Measurements from ENCODE around the gene GREM2. TPM values are rescaled to one million over a fixed set of nuclear protein-coding genes. Genes with fewer than 3 reads are reported as not detected.

GREM2 gene
- total RNA-seq, 1 donor from 2014 or later = not detected

GRCh38 chr1:240610636-240611035 is 1.3 kb downstream of the GREM2 start:
- DNase-seq (ENCODE audit: low read depth in 2 of 2) = no peak

DNA sequence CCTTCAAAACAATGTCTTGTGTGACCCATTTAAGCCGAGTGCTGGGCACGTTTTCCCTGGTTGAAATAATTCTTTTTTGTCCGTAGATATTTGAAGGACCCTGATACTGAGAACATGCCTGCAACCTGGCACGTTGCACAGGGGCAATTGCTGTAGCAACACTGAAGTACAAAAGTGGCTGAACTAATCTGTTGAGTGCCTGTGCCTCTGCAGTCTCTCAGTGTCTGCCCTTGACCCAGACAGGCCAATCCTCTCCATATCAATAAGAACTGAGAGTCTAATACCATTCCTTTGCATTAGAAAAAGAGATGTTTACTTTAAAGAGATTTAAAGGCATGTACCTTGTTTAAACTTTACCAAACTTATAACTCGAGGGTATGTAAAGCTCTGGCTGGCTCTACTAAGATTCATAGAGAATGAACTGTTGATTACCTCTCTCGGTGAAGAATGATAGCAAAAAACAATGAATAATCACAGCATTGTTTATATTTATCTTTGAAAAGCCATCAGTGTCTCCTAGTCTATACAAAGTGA is 2.4 kb downstream of the GREM2 start:
- no peak for DNase-seq (ENCODE audit: low read depth in 2 of 2)

DNA sequence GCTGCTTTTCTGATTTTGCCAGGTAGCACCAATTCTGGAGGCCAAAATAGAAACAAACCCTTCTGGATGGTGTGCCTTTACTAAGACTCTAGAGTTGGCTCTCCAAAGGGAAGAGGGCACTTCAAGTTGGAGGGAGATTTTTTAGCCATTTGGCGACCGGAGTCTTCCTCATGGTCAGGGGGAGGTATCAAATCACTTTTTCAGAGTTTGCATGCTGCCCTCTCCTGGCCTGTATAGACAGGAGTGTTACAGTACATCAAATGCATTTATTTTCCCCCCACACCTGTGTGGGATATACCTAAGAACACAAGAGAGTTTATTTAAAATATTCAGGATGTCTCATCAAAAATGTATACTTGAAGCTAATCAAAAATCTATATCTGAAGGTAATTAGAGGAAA is 3.2 kb downstream of the GREM2 start:
- DNase-seq (ENCODE audit: low read depth in 2 of 2) = no peak

GRCh38 chr1:240607006-240607405 is 4.9 kb downstream of the GREM2 start:
- no peak for DNase-seq (ENCODE audit: low read depth in 2 of 2)

DNA sequence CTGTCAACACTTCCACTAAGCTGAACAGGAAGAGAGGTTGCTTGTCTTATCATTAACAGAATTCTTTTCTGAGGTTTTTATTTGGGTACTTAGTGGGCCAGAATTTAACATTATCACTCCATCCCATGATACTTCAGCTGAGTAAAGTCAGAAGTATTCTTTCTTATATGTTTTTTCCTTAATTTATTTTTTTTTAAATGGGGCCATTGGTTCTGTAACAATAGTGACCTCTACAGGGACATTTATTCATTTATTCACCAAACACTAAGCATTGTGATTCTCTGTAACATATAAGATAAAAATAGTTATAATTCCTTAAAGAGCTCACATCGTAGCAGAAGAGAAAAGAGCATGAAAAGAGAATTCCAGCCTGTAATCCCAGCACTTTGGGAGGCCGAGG is 9.8 kb downstream of the GREM2 start:
- no peak for DNase-seq (ENCODE audit: low read depth in 2 of 2)

DNA sequence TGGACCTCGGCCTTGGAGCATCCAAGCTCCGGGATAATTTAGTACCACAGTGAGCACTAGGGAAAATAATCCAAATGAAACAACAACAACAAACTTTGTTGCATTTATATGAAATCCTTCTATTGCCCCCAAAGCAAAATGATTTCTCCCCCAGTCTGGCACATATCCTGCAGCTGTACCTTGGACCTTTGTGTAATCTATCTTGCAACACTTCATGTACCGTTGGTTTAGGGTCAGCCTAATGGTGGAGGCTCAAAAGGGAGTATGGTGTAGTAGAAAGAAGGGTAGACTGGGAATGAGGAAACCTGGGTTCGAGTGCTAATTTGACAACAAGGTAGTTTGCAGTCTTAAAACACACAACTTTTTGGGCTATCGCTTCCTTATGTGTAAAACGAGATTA is 12.1 kb downstream of the GREM2 start:
- no peak for DNase-seq (ENCODE audit: low read depth in 2 of 2)

DNA sequence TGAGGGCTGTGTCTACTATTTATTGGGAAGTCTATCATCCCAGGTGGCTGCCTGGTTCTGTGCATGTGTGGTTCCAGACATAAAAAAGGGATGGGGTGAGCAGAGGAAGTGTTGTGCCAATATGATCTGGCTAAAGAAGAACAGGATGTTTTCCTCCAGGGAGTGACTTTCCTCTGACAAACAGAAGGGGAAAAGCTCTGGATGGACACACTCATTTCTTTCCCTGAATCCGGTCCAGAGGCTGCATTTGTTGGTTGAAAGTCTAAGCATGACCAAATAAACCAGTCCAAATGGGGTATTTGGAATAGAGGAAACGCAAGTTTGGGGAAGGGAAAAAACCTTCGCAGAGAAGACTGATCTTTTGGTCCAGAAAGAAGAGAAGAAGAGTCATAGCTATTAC is 12.7 kb downstream of the GREM2 start:
- no peak for DNase-seq (ENCODE audit: low read depth in 2 of 2)

- no peak for DNase-seq (ENCODE audit: low read depth in 2 of 2)
These were observed 13.5 kb downstream of the GREM2 start for GRCh38 chr1:240598216-240599001.

GRCh38 chr1:240597153-240597745 is 14.7 kb downstream of the GREM2 start:
- DNase-seq (ENCODE audit: low read depth in 2 of 2) = no peak

GRCh38 chr1:240595476-240595875 is 16.5 kb downstream of the GREM2 start:
- no peak for DNase-seq (ENCODE audit: low read depth in 2 of 2)

DNA sequence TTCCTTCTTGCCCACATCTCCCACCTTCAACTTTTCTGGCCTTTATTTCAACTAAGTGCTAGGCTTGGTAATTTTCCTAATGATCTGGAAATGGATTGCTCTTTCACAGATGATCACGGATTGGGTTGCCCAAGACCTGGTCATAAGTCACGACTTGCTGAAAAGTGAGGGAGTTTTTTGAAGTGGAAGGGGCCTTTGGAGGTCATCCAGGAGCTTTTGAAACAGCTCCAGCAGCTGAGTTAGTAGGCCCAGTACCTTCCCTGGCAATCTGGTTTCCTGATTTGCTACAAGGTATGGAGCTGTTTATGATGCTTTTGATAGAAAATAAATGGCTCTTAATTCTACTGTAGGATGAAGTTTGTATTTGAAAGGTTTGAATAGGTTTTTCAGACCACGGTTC is 20.4 kb downstream of the GREM2 start:
- DNase-seq (ENCODE audit: low read depth in 2 of 2) = no peak

DNA sequence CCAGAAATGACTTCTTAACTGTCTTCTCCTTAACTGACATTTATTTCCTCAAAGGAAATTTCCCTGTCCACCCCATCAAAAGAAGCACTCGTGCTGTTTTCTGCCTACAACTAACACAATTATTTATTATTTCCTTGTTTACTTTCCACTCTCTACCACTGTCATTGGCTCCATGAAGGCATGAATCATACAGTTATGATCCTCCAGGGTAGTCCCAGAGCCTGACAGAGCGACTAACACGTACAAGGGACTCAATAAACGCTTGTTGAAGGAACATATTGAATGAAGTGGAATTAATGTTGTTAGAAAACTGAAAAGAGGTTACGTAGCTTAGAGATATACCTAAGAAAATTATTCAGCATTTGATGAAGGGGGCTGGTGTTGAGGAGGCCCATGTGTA is 20.9 kb downstream of the GREM2 start:
- DNase-seq (ENCODE audit: low read depth in 2 of 2) = no peak

DNA sequence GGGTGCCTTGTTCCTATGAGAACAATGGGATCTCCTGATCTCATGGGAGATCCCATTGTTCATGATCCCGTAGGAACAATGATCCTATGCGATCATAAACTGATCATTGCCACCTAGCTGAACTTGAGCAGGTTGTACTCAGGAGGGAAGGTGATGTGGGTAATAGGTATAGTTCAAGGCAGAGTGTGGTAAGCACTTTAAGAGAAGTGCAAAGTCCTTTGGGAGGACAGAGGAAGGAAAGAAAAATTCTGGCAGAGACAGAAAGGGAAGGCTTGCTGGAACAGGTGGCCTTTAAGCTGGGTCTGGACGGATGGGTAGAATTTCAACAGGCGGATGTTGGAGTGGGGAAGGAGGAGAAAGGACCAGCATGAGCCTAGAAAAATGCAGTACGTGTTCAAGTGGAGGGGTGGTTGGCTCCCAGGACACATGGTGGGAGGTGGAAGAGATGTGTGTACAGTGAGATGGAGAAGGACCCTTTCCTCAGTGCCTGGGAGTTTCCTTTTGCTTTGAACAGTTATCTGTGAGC is 22.3 kb downstream of the GREM2 start:
- no peak for DNase-seq (ENCODE audit: low read depth in 2 of 2)

GRCh38 chr1:240586006-240586405 is 25.9 kb downstream of the GREM2 start:
- no peak for DNase-seq (ENCODE audit: low read depth in 2 of 2)

GRCh38 chr1:240582953-240583352 is 29.0 kb downstream of the GREM2 start:
- no peak for DNase-seq (ENCODE audit: low read depth in 2 of 2)

DNA sequence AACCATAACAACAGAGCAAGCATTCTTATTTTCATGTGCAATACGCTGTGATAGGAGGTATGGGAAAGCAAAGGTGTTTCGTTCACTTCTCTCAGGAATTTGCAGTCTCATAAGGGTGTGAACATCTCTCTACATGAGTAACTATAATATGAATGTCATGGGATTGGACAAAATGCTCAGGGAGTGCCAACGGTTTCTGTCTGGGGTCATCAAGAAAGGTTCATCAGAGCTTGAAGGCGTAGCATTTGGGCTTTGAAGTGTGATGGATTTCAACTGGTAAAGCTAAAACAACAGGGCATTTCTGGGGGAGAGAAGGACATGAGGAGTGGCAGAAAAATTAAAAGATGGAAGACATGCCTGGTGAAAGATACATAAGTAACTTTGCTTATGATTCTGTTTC is 32.4 kb downstream of the GREM2 start:
- DNase-seq (ENCODE audit: low read depth in 2 of 2) = no peak

DNA sequence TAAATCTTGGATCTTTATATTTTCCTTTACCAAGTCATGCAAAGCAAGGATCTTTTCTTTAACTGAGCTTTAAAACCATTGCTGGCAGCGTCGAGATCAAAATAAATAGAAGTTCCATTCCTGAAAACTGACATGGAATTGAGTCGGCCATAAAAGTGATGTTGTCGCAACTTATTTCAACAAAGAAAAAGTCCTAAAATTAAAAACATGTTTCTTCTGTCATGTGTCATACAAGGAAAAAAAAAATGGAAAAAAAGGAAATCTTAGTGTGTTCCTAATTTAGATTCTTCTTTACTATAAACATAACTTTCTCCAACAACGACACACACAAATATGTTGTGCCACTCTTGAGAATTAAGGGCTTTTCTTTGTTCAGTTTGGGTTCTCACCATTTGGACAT is 34.9 kb downstream of the GREM2 start:
- DNase-seq (ENCODE audit: low read depth in 2 of 2) = no peak

GRCh38 chr1:240575981-240576662 is 35.8 kb downstream of the GREM2 start:
- DNase-seq (ENCODE audit: low read depth in 2 of 2) = no peak

- no peak for DNase-seq (ENCODE audit: low read depth in 2 of 2)
These were observed 39.6 kb downstream of the GREM2 start for GRCh38 chr1:240572328-240572727.

- DNase-seq (ENCODE audit: low read depth in 2 of 2) = no peak
These were observed 40.2 kb downstream of the GREM2 start for GRCh38 chr1:240571782-240572181.

- no peak for DNase-seq (ENCODE audit: low read depth in 2 of 2)
These were observed 44.9 kb downstream of the GREM2 start for GRCh38 chr1:240567066-240567465.

DNA sequence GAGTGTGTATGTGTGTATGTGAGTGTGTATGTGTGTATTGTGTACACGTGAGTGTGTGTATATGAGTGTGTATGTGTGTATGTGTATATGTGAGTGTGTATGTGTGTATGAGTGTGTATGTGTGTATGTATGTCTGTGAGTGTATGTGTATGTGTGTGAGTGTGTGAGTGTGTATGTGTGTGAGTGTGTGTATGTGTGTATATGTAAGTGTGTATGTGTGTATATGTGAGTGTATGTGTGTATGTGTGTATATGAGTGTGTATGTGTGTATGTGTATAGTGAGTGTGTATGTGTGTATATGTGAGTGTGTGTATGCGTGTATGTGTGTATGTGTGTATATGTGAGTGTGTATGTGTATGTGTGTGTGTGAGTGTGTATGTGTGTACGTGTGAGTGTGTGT is 49.2 kb downstream of the GREM2 start:
- no peak for DNase-seq (ENCODE audit: low read depth in 2 of 2)
